Upper lobe of left lung (tissue), 6 donors: ENCODE data around the gene TNFRSF8. TPM values are rescaled to one million over a fixed set of nuclear protein-coding genes. Genes with fewer than 3 reads are reported as not detected.

Source experiments
- ATAC-seq, 2 donors: fragments of 200-7000 bp; cut with Tn5 transposase; one replicate each; pipeline ENCODE4 v1.9.1; 2022; ENCODE audit warnings: mild to moderate bottlenecking in 2 of 2, moderate library complexity in 2 of 2; ENCODE audit not compliant: low FRiP score in 2 of 2
- DNase-seq, 2 donors: peaks; one replicate each; pipeline ENCODE4 v3.0.0-alpha.2; 2019 to 2020
- H3K27ac ChIP-seq, 4 donors: fragments of 200-600 bp; sonication (generic); one replicate each; pipeline ENCODE4 v1.5.1; 2016 to 2019
- H3K27me3 ChIP-seq, 4 donors: fragments of 200-600 bp; sonication (generic); one replicate each; pipeline ENCODE4 v1.5.1; 2017 to 2019
- H3K36me3 ChIP-seq, 4 donors: fragments of 200-600 bp; sonication (generic); one replicate each; pipeline ENCODE4 v1.5.1; 2016 to 2019
- H3K4me1 ChIP-seq, 4 donors: fragments of 200-600 bp; sonication (generic); one replicate each; pipeline ENCODE4 v1.5.1; 2018 to 2019
- H3K4me3 ChIP-seq, 4 donors: fragments of 200-600 bp; sonication (generic); one replicate each; pipeline ENCODE4 v1.5.1; 2017 to 2019; ENCODE audit warnings: mild to moderate bottlenecking in 2 of 4, moderate library complexity in 1 of 4
- H3K9me3 ChIP-seq, 4 donors: fragments of 200-600 bp; sonication (generic); one replicate each; pipeline ENCODE4 v1.5.1; 2018 to 2019
- CTCF ChIP-seq, 6 experiments: fragments of 450-650 bp in 4 of 6; fragments of 200-600 bp in 2 of 6; sonication (generic) in 2 of 6; IDR thresholded peaks; one replicate each; pipeline ENCODE4 v1.5.1; 2016 to 2019; ENCODE audit warnings: antibody characterized with exemption in 6 of 6
- EP300 ChIP-seq, 4 donors: sonication (generic); formaldehyde crosslinking; IDR thresholded peaks; one replicate each; pipeline ENCODE4 v1.5.1; 2017; ENCODE audit warnings: antibody characterized with exemption in 4 of 4, control low read depth in 2 of 4
- POLR2A ChIP-seq, 4 donors: fragments of 450-650 bp; IDR thresholded peaks; one replicate each; pipeline ENCODE4 v1.5.1; 2016 to 2017; ENCODE audit warnings: antibody characterized with exemption in 4 of 4, mild to moderate bottlenecking in 2 of 4
- POLR2AphosphoS5 ChIP-seq, 2 donors: sonication (generic); formaldehyde crosslinking; IDR thresholded peaks; one replicate each; pipeline ENCODE4 v1.5.1; 2017; ENCODE audit warnings: antibody characterized with exemption in 2 of 2
- WGBS, 2 donors: methylation state at CpG; one replicate each; pipeline ENCODE4 v1.1.5; 2017 to 2018; 5-methylcytosine and 5-hydroxymethylcytosine counted together
- small RNA-seq, 4 donors: library from RNA; depleted of rRNA; stranded (forward); fragments of <200 nt; gene quantifications; one replicate each; pipeline ENCODE3, GENCODE V24; 2016
- total RNA-seq, 6 donors: library from RNA; depleted of rRNA in 4 of 6; stranded (reverse); fragments of >200 nt in 4 of 6; gene quantifications; one replicate each; pipeline versions ENCODE4 v1.1.0 to v1.2.1, GENCODE V29; 2016 to 2021
- donor health status: DM: no; HTN: no; CAD: no; lungs with moderate emphysema.
- donor health status: DM: no; HTN: yes; CAD: no; lungs with severe emphysema.

The TNFRSF8 gene
- total RNA-seq, 6 donors from 2014 or later = 0.22 to 3.3 (median 1.2) TPM

GRCh38 chr1:12191242-12192032 lies 128.3 kb downstream of the TNFRSF8 start:
- peaks cover 22 to 64% (median 34%) of the 10 kb centered on the region in 4 donors for H3K36me3 ChIP-seq
- H3K27me3 ChIP-seq = no peaks in the 10 kb centered on the region
- H3K4me3 ChIP-seq = no peak overlapping the region
- no peak for TF ChIP-seq EP300 (IDR thresholded peaks at IDR 0.05)
- no peak for TF ChIP-seq POLR2A (IDR thresholded peaks at IDR 0.05)
- TF ChIP-seq POLR2AphosphoS5 (IDR thresholded peaks at IDR 0.05) = no peak
- no peak for TF ChIP-seq CTCF (IDR thresholded peaks at IDR 0.05)
- no peak for ATAC-seq
- peak overlapping the region in 1 of 4 donors; percentile 26 for H3K27ac ChIP-seq
- DNase-seq = peak in 1 of 2 donors; percentile 79
- no peaks in the 10 kb centered on the region for H3K9me3 ChIP-seq
- H3K4me1 ChIP-seq = peaks cover 24 to 31% (median 26%) of the 10 kb centered on the region in 4 donors
- 90% methylated on average over 42 to 48 of the region's 58 CpGs for WGBS, 2 donors

Small RNA genes within 50 kb of the gene (small RNA-seq; reads per million reads assigned to genes)
- gene AL096840.1 (0 reads per million in 4 donors), gene MIR4632 (0 reads per million in 4 donors), gene MIR6729 (0 reads per million in 4 donors), gene RF00019 (0 reads per million in 4 donors), gene RN7SL649P (0 reads per million in 4 donors), gene RNU6-777P (0 reads per million in 4 donors), gene RPL23AP89 (0 reads per million in 4 donors)

Other genes with a start within 250 kb of the TNFRSF8 start
- gene NPPA, start 215.5 kb upstream of the TNFRSF8 start, total RNA-seq = 1 to 10 TPM in 1 of 6 donors, not detected in 5; 3.1 TPM
- not detected for gene NPPB, start 204.4 kb upstream of the TNFRSF8 start, total RNA-seq
- 10 to 100 TPM; 42.6 to 94.2 (median 58.7) TPM for gene KIAA2013, start 136.9 kb upstream of the TNFRSF8 start, total RNA-seq
- gene PLOD1, start 128.6 kb upstream of the TNFRSF8 start, total RNA-seq = 10 to 100 TPM; 31.4 to 99.0 (median 52.8) TPM
- 10 to 100 TPM; 40.9 to 80.6 (median 71.0) TPM for gene MFN2, start 82.9 kb upstream of the TNFRSF8 start, total RNA-seq
- 10 to 100 TPM; 39.6 to 87.1 (median 50.1) TPM for gene MIIP, start 43.8 kb upstream of the TNFRSF8 start, total RNA-seq
- 100 to 1,000 TPM in 1 of 6 donors, 10 to 100 TPM in 5; 28.3 to 113 (median 58.5) TPM for gene TNFRSF1B, start 103.7 kb downstream of the TNFRSF8 start, total RNA-seq
- 100 to 1,000 TPM in 2 of 6 donors, 10 to 100 TPM in 4; 54.9 to 181 (median 87.9) TPM for gene VPS13D, start 166.7 kb downstream of the TNFRSF8 start, total RNA-seq